Non-pigmented ciliary epithelial cell (primary cell): ENCODE measurements around the gene STXBP5.
"Not testable (repeated sequence)": the region's sequence is repeated elsewhere in the genome, so short reads cannot be mapped to it uniquely, and the experiment has no call there.

Experiments used
- DNase-seq: peaks from one replicate; pipeline ENCODE4 v3.0.0-alpha.2; 2010; ENCODE audit warnings: low read depth

STXBP5 gene

GRCh38 chr6:147298461-147298860, 94.2 kb downstream of the STXBP5 start:
- no peak for DNase-seq

- no peak for DNase-seq
Observed at GRCh38 chr6:147299035-147299434, 94.8 kb downstream of the STXBP5 start.

- no peak for DNase-seq
Observed at GRCh38 chr6:147301070-147301469, 96.9 kb downstream of the STXBP5 start.

GRCh38 chr6:147304016-147304415, 99.8 kb downstream of the STXBP5 start:
- no peak for DNase-seq

- no peak for DNase-seq
Observed at GRCh38 chr6:147310521-147310920, 106.3 kb downstream of the STXBP5 start.

- DNase-seq = no peak
Observed at GRCh38 chr6:147311218-147311617, 107.0 kb downstream of the STXBP5 start.

- DNase-seq = no peak
Observed at GRCh38 chr6:147321260-147321659, 117.0 kb downstream of the STXBP5 start.

GRCh38 chr6:147322299-147323162, 118.3 kb downstream of the STXBP5 start:
- DNase-seq = no peak

GRCh38 chr6:147325557-147325956, 121.3 kb downstream of the STXBP5 start:
- no peak for DNase-seq

GRCh38 chr6:147331401-147331800, 127.2 kb downstream of the STXBP5 start:
- no peak for DNase-seq

GRCh38 chr6:147337921-147338320, 133.7 kb downstream of the STXBP5 start:
- no peak for DNase-seq

- no peak for DNase-seq
Observed at GRCh38 chr6:147341486-147341885, 137.3 kb downstream of the STXBP5 start.

GRCh38 chr6:147345902-147346301, 141.7 kb downstream of the STXBP5 start:
- DNase-seq = no peak

GRCh38 chr6:147347179-147347881, 143.1 kb downstream of the STXBP5 start:
- DNase-seq = no peak

GRCh38 chr6:147347882-147348575, 143.8 kb downstream of the STXBP5 start:
- no peak for DNase-seq

GRCh38 chr6:147361311-147361981, 157.2 kb downstream of the STXBP5 start:
- DNase-seq = no peak

- no peak for DNase-seq
Observed at GRCh38 chr6:147366290-147366689, 162.1 kb downstream of the STXBP5 start.

GRCh38 chr6:147371325-147371724, 167.1 kb downstream of the STXBP5 start:
- DNase-seq = no peak

- no peak for DNase-seq
Observed at GRCh38 chr6:147372806-147373205, 168.6 kb downstream of the STXBP5 start.

- no peak for DNase-seq
Observed at GRCh38 chr6:147378819-147379218, 174.6 kb downstream of the STXBP5 start.

GRCh38 chr6:147380841-147381240, 176.6 kb downstream of the STXBP5 start:
- not testable (repeated sequence) for DNase-seq

- peak; percentile 18 for DNase-seq
Observed at GRCh38 chr6:147381712-147382111, 177.5 kb downstream of the STXBP5 start.
